WTC11 (cell line): ENCODE data around the gene RCAN2. TPM values are rescaled to one million over a fixed set of nuclear protein-coding genes. Genes with fewer than 3 reads are reported as not detected.

ENCODE experiments used
- ATAC-seq: fragments of 200-7000 bp; cut with Tn5 transposase; 2 replicates; pipeline ENCODE4 v1.10.0; 2021; ENCODE audit warnings: mild to moderate bottlenecking, moderate library complexity
- CTCF ChIA-PET: fragments of 300-600 bp; sonication (Branson Sonifier 250); formaldehyde crosslinking; loops from one replicate; lab custom pipeline; 2021; ENCODE audit warnings: antibody characterized with exemption; lab: Charles Lee
- POLR2A ChIA-PET: fragments of 350-600 bp; sonication (Branson Sonifier 250); formaldehyde crosslinking; loops from one replicate; lab custom pipeline; 2021; ENCODE audit warnings: antibody characterized with exemption; lab: Charles Lee
- DNase-seq: peaks from one replicate; pipeline ENCODE4 v3.0.0; 2021; ENCODE audit warnings: low spot score
- H3K27ac Mint-ChIP-seq: 2 replicates; pipeline ENCODE4 v1.8.0; 2021; ENCODE audit warnings: mixed read lengths
- H3K27me3 Mint-ChIP-seq: 2 replicates; pipeline ENCODE4 v1.8.0; 2021; ENCODE audit warnings: low read depth, mild to moderate bottlenecking, moderate library complexity, mixed read lengths
- H3K36me3 Mint-ChIP-seq: 2 replicates; pipeline ENCODE4 v1.8.0; 2021; ENCODE audit warnings: mixed read lengths
- H3K4me1 Mint-ChIP-seq: 2 replicates; pipeline ENCODE4 v1.8.0; 2022; ENCODE audit warnings: mixed read lengths
- H3K4me3 Mint-ChIP-seq: 2 replicates; pipeline ENCODE4 v1.8.0; 2021; ENCODE audit warnings: mild to moderate bottlenecking, moderate library complexity, mixed read lengths
- H3K9me3 Mint-ChIP-seq: 2 replicates; pipeline ENCODE4 v1.8.0; 2021; ENCODE audit warnings: mixed read lengths
- ELF4 ChIP-seq: sonication (generic); formaldehyde crosslinking; IDR thresholded peaks from 2 replicates; pipeline ENCODE4 v1.8.1; 2022; ENCODE audit warnings: low read depth, mild to moderate bottlenecking, moderate library complexity, missing genetic modification reagents
- FOXP1 ChIP-seq: sonication (generic); formaldehyde crosslinking; IDR thresholded peaks from 2 replicates; pipeline ENCODE4 v1.8.0; 2022; ENCODE audit warnings: missing genetic modification reagents, mild to moderate bottlenecking, moderate library complexity, borderline replicate concordance
- PREB ChIP-seq: sonication (generic); formaldehyde crosslinking; IDR thresholded peaks from 2 replicates; pipeline ENCODE4 v1.8.1; 2022; ENCODE audit warnings: mild to moderate bottlenecking, missing genetic modification reagents, moderate library complexity, borderline replicate concordance
- PRRX2 ChIP-seq: fragments of 250-450 bp; sonication (Bioruptor Pico); IDR thresholded peaks from 2 replicates; pipeline ENCODE4 v1.8.0; 2021; ENCODE audit warnings: mild to moderate bottlenecking
- RORB ChIP-seq: fragments of 250-450 bp; sonication (Bioruptor Pico); IDR thresholded peaks from 2 replicates; pipeline ENCODE4 v1.9.0; 2021; ENCODE audit warnings: mild to moderate bottlenecking
- TCF7 ChIP-seq: sonication (generic); formaldehyde crosslinking; IDR thresholded peaks from 2 replicates; pipeline ENCODE4 v1.8.0; 2022; ENCODE audit warnings: mild to moderate bottlenecking, low read depth, missing genetic modification reagents, moderate library complexity
- TEAD4 ChIP-seq: sonication (generic); formaldehyde crosslinking; IDR thresholded peaks from 2 replicates; pipeline ENCODE4 v1.8.0; 2022; ENCODE audit warnings: mild to moderate bottlenecking, missing genetic modification reagents
- ZNF138 ChIP-seq: sonication (generic); formaldehyde crosslinking; conservative IDR thresholded peaks from 2 replicates; pipeline ENCODE4 v1.8.1; 2022; ENCODE audit warnings: mild to moderate bottlenecking, moderate library complexity, missing genetic modification reagents
- ZNF232 ChIP-seq: sonication (generic); formaldehyde crosslinking; IDR thresholded peaks from 2 replicates; pipeline ENCODE4 v1.8.0; 2022; ENCODE audit warnings: mild to moderate bottlenecking, missing genetic modification reagents
- ZNF423 ChIP-seq: fragments of 250-450 bp; sonication (Bioruptor Pico); IDR thresholded peaks from 2 replicates; pipeline ENCODE4 v2.1.2; 2022; ENCODE audit warnings: mild to moderate bottlenecking, moderate library complexity
- total RNA-seq: library from RNA; stranded (reverse); gene quantifications from 3 replicates; pipeline ENCODE4 v1.2.3, GENCODE V29; 2021
- TF ChIP-seq, protein P1 (sequence below): sonication (generic); formaldehyde crosslinking; IDR thresholded peaks from 2 replicates; pipeline ENCODE4 v1.8.1; 2023; ENCODE audit warnings: mild to moderate bottlenecking, missing genetic modification reagents
- TF ChIP-seq, protein P2 (sequence below): sonication (generic); formaldehyde crosslinking; IDR thresholded peaks from 2 replicates; pipeline ENCODE4 v1.8.1; 2023; ENCODE audit warnings: mild to moderate bottlenecking, missing genetic modification reagents, moderate library complexity
- TF ChIP-seq, protein P3 (sequence below): sonication (generic); formaldehyde crosslinking; IDR thresholded peaks from 2 replicates; pipeline ENCODE4 v1.8.0; 2022; ENCODE audit warnings: mild to moderate bottlenecking, missing genetic modification reagents

The RCAN2 gene
- total RNA-seq, 1 experiment from 2014 or later = 3.9 TPM

GRCh38 chr6:46452312-46452917, 38.8 kb downstream of the RCAN2 start (continued):
- TF ChIP-seq, protein P1, sequence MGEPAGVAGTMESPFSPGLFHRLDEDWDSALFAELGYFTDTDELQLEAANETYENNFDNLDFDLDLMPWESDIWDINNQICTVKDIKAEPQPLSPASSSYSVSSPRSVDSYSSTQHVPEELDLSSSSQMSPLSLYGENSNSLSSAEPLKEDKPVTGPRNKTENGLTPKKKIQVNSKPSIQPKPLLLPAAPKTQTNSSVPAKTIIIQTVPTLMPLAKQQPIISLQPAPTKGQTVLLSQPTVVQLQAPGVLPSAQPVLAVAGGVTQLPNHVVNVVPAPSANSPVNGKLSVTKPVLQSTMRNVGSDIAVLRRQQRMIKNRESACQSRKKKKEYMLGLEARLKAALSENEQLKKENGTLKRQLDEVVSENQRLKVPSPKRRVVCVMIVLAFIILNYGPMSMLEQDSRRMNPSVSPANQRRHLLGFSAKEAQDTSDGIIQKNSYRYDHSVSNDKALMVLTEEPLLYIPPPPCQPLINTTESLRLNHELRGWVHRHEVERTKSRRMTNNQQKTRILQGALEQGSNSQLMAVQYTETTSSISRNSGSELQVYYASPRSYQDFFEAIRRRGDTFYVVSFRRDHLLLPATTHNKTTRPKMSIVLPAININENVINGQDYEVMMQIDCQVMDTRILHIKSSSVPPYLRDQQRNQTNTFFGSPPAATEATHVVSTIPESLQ = no peak
- TF ChIP-seq, protein P2, sequence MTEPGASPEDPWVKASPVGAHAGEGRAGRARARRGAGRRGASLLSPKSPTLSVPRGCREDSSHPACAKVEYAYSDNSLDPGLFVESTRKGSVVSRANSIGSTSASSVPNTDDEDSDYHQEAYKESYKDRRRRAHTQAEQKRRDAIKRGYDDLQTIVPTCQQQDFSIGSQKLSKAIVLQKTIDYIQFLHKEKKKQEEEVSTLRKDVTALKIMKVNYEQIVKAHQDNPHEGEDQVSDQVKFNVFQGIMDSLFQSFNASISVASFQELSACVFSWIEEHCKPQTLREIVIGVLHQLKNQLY = no peak
- TF ChIP-seq ELF4 = no peak
- TF ChIP-seq, protein P3, sequence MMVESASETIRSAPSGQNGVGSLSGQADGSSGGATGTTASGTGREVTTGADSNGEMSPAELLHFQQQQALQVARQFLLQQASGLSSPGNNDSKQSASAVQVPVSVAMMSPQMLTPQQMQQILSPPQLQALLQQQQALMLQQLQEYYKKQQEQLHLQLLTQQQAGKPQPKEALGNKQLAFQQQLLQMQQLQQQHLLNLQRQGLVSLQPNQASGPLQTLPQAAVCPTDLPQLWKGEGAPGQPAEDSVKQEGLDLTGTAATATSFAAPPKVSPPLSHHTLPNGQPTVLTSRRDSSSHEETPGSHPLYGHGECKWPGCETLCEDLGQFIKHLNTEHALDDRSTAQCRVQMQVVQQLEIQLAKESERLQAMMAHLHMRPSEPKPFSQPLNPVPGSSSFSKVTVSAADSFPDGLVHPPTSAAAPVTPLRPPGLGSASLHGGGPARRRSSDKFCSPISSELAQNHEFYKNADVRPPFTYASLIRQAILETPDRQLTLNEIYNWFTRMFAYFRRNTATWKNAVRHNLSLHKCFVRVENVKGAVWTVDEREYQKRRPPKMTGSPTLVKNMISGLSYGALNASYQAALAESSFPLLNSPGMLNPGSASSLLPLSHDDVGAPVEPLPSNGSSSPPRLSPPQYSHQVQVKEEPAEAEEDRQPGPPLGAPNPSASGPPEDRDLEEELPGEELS (CRISPR knock-in tag) = no peak

DNA sequence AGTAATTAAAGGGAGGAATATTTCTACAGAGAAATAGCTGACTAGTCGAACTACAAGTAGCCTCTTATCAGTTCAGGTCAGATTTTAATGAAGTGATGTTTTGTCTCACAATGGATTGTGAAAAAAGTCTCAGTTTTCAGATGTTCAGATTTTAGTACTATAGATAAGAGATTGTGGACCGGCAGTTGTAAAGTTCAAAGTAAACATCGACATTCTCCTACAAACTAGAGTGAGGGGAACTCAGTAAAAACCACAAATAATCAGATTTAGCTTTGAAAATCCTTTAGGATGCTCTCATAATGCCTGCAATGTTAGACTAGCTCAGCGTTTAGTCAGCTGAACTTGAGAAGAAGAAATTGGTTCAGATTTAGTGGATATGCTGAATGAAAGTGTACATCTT, 39.9 kb downstream of the RCAN2 start:
- no peak for TF ChIP-seq FOXP1
- no peak for TF ChIP-seq PREB (CRISPR knock-in tag)
- TF ChIP-seq, protein P1 = no peak
- no peak for TF ChIP-seq TCF7 (CRISPR knock-in tag)
- no peak for TF ChIP-seq RORB
- no peak for TF ChIP-seq ZNF232
- no peak for TF ChIP-seq TEAD4 (CRISPR knock-in tag)
- TF ChIP-seq ZNF423 (CRISPR knock-in tag) = no peak
- no peak for TF ChIP-seq PRRX2
- TF ChIP-seq, protein P3 (CRISPR knock-in tag) = no peak
- TF ChIP-seq ZNF138 (CRISPR knock-in tag) = no peak
- Mint-ChIP-seq H3K4me3 (no peak overlapping the region), H3K36me3 (no peaks in the 10 kb centered on the region)

More for the DNA sequence above, 39.9 kb downstream of the RCAN2 start:
- DNase-seq = no peak
- no peak overlapping the region for H3K27ac Mint-ChIP-seq
- peaks cover 33% of the 10 kb centered on the region for H3K9me3 Mint-ChIP-seq
- no peaks in the 10 kb centered on the region for H3K4me1 Mint-ChIP-seq
- ChIA-PET CTCF (interaction anchor here (1.6 kb wide), 1 partner anchor 204 kb away, joined by 3 read pairs; no protein-coding TSS in a partner anchor), POLR2A (no interaction called here)
- ATAC-seq = no peak
- H3K27me3 Mint-ChIP-seq = no peaks in the 10 kb centered on the region
